EL (cell line): ENCODE data around the gene CIRBP.
"Not testable (repeated sequence)": the region's sequence is repeated elsewhere in the genome, so short reads cannot be mapped to it uniquely, and the experiment has no call there.

Experiments used
- DNase-seq: peaks from one replicate; pipeline ENCODE4 v3.0.0-alpha.2; 2016

Gene CIRBP

DNA sequence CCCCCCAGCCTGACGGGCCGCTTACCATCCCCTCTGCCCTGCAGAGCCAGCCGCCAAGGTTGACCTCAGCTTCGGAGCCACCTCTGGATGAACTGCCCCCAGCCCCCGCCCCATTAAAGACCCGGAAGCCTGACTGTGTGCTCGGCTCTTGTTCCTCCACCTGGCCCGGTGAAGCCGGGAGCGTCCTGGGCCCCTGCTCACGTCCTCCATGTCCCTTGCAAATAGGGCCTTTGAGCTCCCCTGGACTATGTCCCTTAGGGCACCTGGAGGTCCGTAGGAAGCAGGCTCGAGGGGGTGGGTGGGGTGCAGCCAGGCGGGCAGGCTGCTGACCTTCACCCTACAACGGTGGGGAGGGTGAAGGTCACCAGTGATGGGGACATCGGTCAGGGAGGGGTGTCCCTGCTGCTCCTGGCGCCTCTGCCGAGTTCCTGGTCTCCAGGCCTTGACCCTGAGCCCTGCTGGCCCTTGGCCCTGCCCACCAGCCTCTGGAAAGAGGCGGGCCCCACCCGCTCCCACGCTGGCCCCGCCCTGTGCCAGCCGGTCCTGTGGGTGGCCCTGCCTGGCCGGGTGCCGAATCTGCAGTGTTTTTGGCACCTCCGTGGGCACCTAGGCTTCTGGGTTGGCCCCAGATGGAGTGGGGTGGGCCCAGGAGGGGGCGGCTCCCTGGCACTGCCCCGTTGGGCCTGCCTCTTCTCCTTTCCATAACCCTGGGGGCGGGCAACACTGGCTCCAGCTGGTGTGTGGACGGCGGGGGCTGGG, 24.3 kb upstream of the CIRBP start:
- no peak for DNase-seq

DNA sequence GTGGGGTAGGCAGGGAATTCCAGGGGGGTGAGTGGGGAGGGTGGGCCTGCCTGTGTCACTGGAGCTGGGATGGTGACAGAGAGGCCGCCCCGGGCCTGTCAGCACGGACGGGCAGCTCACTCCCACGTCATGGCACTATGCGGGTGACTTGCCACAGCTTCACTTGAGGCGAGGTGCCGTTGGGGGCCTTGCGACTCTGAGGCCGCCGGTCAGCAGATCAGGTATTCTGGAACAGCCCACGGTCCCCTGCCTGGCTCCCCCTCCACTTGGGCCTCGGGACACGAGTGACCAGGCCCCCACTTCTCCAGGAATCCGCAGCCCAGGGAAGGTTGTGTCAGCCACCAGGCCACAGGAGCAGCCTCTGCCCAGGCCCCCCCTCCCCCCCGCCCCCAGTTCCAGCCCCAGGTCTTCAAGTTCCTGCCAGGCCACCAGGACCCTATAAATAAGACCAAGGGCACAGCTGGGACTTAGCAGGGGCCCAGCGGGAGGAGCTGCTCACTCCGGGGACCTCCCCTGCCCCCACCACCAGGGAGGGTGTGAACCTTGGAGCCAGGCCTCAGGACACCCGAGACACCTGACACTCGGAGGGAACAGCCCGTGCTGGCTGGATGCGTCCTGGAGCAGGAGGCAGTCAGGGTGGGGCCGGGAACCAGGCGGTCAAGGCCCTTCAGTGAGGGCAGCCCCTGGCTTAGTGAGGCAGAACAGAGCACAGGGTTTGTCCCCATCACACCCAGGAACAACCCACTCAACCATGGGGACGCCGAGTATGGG, 23.5 kb upstream of the CIRBP start:
- DNase-seq: no peak

DNA sequence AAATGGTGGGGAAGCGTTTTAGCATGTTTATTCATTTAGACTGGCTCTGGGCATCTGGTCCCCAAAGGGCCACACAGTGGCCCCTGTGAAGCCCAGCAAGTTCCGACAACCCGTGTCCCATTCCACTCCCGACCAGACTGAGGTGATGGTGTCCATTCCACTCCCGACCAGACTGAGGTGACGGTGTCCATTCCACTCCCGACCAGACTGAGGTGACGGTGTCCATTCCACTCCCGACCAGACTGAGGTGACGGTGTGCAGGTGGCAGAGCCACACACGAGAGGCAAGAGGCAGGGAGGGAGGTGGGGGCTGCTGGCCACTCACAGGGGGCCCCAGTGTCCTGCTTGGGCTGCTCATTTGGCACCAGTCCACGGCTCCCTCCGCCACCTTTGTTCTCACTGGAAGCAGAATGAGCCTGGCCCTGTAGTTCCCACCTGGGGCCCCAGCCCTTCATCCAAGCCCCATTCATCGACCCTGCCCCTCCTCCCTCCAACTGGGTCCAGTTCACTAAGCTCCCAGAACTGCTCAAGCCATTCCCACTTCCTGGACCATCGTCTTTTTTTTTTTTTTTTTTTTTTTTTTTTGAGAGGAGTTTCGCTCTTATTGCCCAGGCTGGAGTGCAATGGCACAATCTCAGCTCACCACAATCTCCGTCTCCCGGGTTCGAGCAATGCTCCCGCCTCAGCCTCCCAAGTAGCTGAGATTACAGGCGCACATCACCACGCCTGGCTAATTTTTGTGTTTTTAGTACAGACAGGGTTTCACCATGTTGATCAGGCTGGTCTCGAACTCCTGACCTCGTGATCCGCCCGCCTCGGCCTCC, 22.7 kb upstream of the CIRBP start:
- not testable (repeated sequence) for DNase-seq

GRCh38 chr19:1247748-1248138, 21.4 kb upstream of the CIRBP start:
- DNase-seq: no peak

GRCh38 chr19:1248139-1248785, 20.9 kb upstream of the CIRBP start, which contains the start of gene MIDN:
Gene MIDN, plus strand, starts transcription at chr19:1248583. Its CDS starts 1,714 bp downstream, at chr19:1250297.
- peak; percentile 89 for DNase-seq

DNA sequence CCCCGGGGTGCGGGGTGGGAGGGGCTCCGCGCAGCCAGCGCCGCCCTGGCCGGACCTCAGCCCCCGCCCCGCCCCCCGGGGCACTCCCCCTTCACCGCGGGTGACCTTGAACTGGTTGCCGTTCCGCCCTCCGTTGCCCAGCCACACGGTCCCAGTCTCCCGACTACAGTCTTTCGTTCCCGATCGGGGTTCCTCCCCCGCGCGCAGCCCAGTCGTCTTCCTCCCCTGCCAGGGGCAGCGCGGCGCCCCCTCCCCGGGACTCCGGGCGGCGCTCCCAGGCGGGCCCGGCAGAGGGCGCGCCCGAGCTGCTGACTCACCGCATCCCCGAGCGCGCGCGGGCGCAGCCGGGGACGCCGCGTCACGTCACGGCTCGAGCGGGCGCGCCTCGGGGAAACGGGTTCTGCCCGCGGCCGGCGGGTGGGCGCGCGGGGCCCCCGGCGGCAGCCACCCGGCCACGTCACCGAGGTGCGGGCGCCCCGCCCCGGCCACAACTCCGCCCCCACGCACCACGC, 20.3 kb upstream of the CIRBP start:
- no peak for DNase-seq

DNA sequence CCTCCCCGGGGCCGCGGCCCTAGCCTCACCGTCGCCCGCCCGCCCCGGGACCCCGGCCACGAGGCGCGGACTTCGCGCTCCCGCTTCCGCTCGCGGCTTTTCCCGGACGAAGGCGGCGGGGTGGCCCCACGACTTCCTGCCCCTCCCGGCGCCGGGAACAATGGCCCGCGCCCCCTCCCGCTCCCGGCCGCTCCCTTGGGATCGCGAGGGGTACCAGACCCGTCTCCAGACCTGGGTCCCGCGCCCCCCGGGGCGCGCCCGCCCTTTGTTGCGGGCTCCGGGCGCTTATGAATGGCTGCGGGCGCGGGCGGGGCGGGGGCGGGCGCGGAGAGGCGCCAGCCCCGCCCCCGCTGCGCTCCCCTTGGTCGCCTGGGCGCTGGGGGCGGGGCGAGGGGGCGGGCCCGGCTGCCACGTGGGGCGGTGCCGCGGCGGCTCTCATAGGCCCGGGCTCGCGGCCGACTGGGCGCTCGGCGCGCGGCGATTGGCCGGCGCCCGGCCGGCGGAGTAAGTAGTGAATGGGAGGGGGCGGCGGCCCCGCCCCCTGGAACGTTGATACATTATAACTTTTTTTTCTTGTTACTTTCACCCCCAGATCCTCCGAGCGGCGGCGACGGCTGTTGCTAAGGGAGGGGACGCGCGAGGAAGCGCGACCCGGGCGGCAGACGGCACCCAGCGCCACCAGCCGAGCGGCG, 19.7 kb upstream of the CIRBP start:
- DNase-seq: peak; percentile 96

DNA sequence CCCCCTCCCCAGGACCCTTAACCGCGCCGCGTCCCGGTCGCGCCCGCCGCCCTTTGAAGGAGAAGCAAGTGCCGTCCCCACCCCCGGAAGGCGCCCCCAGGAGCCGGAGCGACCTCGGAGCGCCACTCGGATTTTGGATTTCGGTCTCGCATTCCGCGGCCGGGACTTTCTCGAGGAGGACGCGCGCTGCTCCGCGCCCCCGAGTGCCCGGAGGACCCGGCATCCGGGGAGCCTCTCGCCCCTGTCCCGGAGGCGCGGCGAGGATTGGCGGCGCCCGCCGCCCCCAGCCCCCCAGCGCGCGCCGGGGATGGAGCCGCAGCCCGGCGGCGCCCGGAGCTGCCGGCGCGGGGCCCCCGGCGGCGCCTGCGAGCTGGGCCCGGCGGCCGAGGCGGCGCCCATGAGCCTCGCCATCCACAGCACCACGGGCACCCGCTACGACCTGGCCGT, 19.1 kb upstream of the CIRBP start:
- no peak for DNase-seq

GRCh38 chr19:1250437-1251260, 18.5 kb upstream of the CIRBP start:
- peak; percentile 44 for DNase-seq

DNA sequence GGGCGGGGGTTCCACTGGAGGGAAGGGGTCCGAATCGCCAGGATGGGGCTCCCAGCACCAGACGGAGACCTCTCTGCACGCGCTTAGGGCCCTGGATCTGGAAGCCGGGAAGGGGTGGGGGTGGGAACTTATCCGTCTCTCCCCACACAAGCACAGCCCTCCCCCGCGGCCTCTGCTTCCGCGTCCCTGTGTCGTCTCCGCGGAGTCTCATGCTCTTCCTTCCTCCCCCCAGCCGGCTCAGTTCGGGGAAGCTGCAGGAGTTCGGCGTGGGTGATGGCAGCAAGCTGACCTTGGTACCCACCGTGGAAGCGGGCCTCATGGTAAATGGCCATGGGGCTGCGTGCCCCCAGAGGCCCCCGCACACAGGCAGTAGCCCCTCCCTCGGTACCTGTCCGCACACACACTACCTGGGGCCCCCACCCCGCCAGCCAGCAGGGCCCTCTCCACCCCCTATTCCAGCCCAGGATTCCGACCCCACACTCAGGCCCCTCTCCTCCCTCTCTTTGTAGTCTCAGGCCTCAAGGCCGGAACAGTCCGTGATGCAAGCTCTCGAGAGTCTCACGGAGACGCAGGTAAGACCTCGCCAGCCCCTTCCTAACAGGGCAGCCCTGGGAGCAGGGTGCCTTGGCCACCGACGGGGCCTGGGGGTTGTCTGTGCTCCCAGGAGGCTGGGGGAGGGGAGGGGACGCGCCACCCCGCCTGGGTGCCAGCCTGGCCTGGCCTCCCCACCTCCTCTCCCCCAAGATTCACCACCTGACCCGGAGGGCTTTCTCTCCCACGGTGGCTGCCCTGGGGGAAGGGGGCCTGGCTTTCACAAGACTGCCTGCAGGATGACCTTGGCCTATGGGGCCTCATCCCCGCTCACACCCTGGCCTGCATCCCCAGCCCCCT, 17.6 kb upstream of the CIRBP start:
- peak; percentile 78 for DNase-seq

GRCh38 chr19:1252221-1252820, 16.8 kb upstream of the CIRBP start:
- peak; percentile 97 for DNase-seq

DNA sequence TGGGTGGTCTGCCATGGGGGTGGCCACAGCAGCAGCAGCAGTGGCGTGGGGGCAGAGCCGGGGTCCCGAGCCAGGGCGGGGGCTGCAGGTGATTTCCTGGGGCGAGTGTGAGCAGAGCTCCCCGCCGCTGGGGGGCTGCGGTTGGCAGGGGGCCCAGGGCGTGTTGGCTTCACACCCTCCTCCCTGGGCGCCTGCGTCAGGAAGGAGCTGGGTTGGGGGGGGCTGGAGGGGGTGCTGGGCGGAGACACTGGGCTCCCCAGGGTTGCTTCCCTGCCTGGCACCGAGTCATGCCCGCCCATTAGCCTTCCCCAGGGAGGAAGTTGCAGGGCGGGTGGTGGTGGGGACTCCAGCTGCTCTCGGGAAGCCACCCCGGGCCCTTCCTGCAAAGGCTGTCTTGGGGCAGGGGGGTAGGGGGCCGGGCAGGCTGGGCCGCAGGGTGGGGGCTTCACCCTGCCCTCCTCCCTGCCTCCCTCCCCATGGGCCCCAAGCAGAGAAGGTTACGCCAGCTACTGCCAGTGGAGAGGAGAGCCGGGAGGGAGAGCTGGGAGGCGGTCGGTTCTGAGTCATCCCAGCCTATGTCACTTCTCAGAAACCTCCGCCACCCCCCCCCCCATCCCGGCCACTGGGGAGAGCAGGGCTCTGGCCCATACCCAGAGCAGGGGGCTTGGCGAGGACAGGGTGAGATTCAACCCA, 16.2 kb upstream of the CIRBP start:
- peak; percentile 97 for DNase-seq

- DNase-seq: no peak
Measured at GRCh38 chr19:1253514-1254080, 15.5 kb upstream of the CIRBP start.

DNA sequence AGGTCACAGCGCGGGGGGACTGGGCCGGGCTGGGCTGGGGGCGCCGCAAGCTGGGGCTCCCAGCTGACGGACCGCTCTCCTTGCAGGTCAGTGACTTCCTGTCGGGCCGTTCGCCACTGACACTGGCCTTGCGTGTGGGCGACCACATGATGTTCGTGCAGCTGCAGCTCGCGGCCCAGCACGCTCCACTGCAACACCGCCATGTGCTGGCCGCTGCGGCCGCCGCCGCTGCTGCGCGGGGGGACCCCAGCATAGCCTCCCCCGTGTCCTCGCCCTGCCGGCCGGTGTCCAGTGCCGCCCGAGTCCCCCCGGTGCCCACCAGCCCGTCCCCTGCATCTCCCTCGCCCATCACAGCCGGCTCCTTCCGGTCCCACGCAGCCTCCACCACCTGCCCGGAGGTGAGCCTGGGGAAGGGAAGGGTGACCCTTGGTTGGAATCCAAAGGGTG, 15.0 kb upstream of the CIRBP start:
- no peak for DNase-seq

- no peak for DNase-seq
Measured at GRCh38 chr19:1254530-1255185, 14.5 kb upstream of the CIRBP start.

DNA sequence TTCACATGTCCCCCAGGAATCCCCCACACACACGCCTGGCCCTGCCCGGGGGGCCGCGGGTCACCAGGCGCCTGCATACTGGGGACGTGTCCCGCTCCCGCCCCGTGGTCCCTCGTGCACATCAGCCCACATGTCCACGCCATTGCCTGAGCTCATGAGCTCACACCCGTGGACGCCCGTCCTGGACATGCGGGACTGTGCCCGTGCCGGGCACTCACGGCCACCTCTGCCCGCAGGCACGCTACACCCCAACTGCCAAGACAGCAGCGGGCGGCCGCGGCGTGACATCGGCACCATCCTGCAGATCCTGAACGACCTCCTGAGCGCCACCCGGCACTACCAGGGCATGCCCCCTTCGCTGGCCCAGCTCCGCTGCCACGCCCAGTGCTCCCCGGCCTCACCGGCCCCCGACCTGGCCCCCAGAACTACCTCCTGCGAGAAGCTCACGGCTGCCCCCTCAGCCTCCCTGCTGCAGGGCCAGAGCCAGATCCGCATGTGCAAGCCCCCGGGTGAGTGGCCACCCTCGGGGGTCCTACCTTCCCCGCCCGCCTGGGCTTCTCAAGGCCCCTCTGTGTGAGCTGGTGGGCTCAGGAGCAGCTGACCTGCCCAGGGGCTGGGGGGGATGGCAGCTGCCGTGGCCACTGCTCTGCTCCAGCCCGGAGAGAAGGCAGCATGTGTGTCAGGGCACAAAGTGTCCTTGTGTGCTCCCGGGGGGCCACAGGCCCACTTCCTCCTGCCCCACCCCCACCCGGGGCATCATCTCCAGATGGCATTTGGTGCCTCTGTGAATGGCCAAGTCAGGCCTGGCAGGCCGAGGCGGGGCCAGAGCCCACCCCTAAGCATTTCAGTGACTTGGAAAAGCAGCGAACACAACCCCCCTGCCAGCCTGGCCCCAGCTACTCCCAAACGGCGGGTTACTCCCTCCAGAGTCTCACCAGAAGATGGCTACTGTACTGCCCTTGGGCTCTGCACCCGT, 13.7 kb upstream of the CIRBP start:
- DNase-seq: no peak
